Measurements from ENCODE around the gene SERPINB6.
"Not testable (repeated sequence)": the region's sequence is repeated elsewhere in the genome, so short reads cannot be mapped to it uniquely, and the experiment has no call there.

GRCh38 chr6:3008712-3009265 lies 37.4 kb upstream of the SERPINB6 start:
- not testable (repeated sequence) for TF ChIP-seq CTCF, POLR2A (IDR thresholded peaks at IDR 0.05)

Measured in esophagus squamous epithelium (tissue), 4 donors.